Measurements from ENCODE around the gene KLHDC8B. TPM values are rescaled to one million over a fixed set of nuclear protein-coding genes. Genes with fewer than 3 reads are reported as not detected.

KLHDC8B gene
- total and polyA plus RNA-seq, 10 of the 15 experiments (the other 5 are each of a cell fraction or from before 2014, with no cell fraction given): 0.31 to 1.5 (median 0.85) TPM; not detected in 1

GRCh38 chr3:49151610-49152009 is 19.8 kb upstream of the KLHDC8B start:
- in situ Hi-C loops (cut with MboI) (no loop called here), intact Hi-C loops (cut with micrococcal nuclease; ENCODE audit: unreplicated experiment) (no loop called here)
- no peak overlapping the region for H3K4me2 ChIP-seq (ENCODE audit: control insufficient read depth, insufficient read depth)
- H3K4me1 ChIP-seq (ENCODE audit: control insufficient read depth, insufficient read depth, low read length): no peaks in the 10 kb centered on the region
- no peak overlapping the region for H3K9ac ChIP-seq (ENCODE audit: control insufficient read depth, insufficient read depth, low read length)
- ATAC-seq: no peak
- WGBS (ENCODE audit: insufficient coverage, insufficient replicate concordance, low lambda C conversion rate, missing lambda C conversion rate): 0% methylated on average over 2 of the region's 2 CpGs
- H4K20me1 ChIP-seq (ENCODE audit: control insufficient read depth, insufficient read depth): no peaks in the 10 kb centered on the region
- H3K79me2 ChIP-seq (ENCODE audit: control insufficient read depth, insufficient read depth, low read length): no peaks in the 10 kb centered on the region
- H3K4me3 ChIP-seq: no peak overlapping the region
- SMC1A ChIA-PET (ENCODE audit: uncharacterized antibody, unreplicated experiment): no interaction called here
- no peak for FAIRE-seq
- RAD21 ChIA-PET (ENCODE audit: unreplicated experiment): no interaction called here
- no peak for DNase-seq (ENCODE audit: low read depth, low spot score)
- BruUV-seq (replicated peaks): no TSS peak
- CTCF ChIA-PET: no interaction called here
- no peak overlapping the region for H3K27ac ChIP-seq (ENCODE audit: control insufficient read depth, insufficient read depth)
- no peaks in the 10 kb centered on the region for H3K9me3 ChIP-seq (replicated peaks; ENCODE audit: control insufficient read depth, insufficient read depth, low read length)
- H2AFZ ChIP-seq (ENCODE audit: control insufficient read depth, low read depth, low read length): no peak overlapping the region
- no peaks in the 10 kb centered on the region for H3K36me3 ChIP-seq (ENCODE audit: control insufficient read depth in 2 of 2, insufficient read depth in 2 of 2, low read length in 1 of 2)
- POLR2A ChIA-PET: interaction anchor here (0.6 to 0.7 kb wide), 2 partner anchors 83 to 253 kb away, joined by 4 read pairs; no protein-coding TSS in a partner anchor
- no peaks in the 10 kb centered on the region for H3K27me3 ChIP-seq (replicated peaks in 1 of 2; ENCODE audit: control insufficient read depth in 2 of 2, insufficient read depth in 2 of 2, low read length in 1 of 2)
- TF ChIP-seq PRDM15 (CRISPR knock-in tag; IDR thresholded peaks at IDR 0.05) (no peak), HDAC6 (IDR thresholded peaks at IDR 0.05; ENCODE audit: unreplicated experiment) (no peak), GABPA (IDR thresholded peaks at IDR 0.05; ENCODE audit: low read depth) (no peak), BCL11A (IDR thresholded peaks at IDR 0.05; ENCODE audit: low read depth, low read length) (no peak), SREBF1 (IDR thresholded peaks at IDR 0.05; ENCODE audit: low read length) (no peak), TCF12 (IDR thresholded peaks at IDR 0.05; ENCODE audit: low read depth, low read length) (no peak), CEBPB (IDR thresholded peaks at IDR 0.05; ENCODE audit: borderline replicate concordance in 1 of 2, low read depth in 2 of 2, low read length in 2 of 2) (no peak), HDGF (IDR thresholded peaks at IDR 0.05) (no peak), EED (IDR thresholded peaks at IDR 0.05; ENCODE audit: low read depth) (no peak), SMARCA5 (IDR thresholded peaks at IDR 0.05) (no peak), NR2C2 (IDR thresholded peaks at IDR 0.05; ENCODE audit: borderline replicate concordance, control insufficient read depth, insufficient read length, low read depth) (no peak), ATF7 (IDR thresholded peaks at IDR 0.05; ENCODE audit: low read depth) (no peak), ZNF24 (IDR thresholded peaks at IDR 0.05) (no peak), MEF2A (IDR thresholded peaks at IDR 0.05; ENCODE audit: insufficient read depth, low read depth, low read length) (no peak)
- TF ChIP-seq, protein P1, sequence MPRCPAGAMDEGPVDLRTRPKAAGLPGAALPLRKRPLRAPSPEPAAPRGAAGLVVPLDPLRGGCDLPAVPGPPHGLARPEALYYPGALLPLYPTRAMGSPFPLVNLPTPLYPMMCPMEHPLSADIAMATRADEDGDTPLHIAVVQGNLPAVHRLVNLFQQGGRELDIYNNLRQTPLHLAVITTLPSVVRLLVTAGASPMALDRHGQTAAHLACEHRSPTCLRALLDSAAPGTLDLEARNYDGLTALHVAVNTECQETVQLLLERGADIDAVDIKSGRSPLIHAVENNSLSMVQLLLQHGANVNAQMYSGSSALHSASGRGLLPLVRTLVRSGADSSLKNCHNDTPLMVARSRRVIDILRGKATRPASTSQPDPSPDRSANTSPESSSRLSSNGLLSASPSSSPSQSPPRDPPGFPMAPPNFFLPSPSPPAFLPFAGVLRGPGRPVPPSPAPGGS (IDR thresholded peaks at IDR 0.05; ENCODE audit: borderline replicate concordance, insufficient read depth, low read depth, low read length, poor library complexity, severe bottlenecking): no peak
- TF ChIP-seq, protein P2, sequence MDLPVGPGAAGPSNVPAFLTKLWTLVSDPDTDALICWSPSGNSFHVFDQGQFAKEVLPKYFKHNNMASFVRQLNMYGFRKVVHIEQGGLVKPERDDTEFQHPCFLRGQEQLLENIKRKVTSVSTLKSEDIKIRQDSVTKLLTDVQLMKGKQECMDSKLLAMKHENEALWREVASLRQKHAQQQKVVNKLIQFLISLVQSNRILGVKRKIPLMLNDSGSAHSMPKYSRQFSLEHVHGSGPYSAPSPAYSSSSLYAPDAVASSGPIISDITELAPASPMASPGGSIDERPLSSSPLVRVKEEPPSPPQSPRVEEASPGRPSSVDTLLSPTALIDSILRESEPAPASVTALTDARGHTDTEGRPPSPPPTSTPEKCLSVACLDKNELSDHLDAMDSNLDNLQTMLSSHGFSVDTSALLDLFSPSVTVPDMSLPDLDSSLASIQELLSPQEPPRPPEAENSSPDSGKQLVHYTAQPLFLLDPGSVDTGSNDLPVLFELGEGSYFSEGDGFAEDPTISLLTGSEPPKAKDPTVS (IDR thresholded peaks at IDR 0.05; ENCODE audit: low read depth, low read length): no peak

All from GM12878 (cell line).